Heart left ventricle (tissue), 13 donors: Measurements from ENCODE around the gene TNPO3.

Experiments
- POLR2A ChIP-seq, 2 donors: fragments of 450-650 bp; IDR thresholded peaks; one replicate each; pipeline ENCODE4 v1.6.1; 2017; ENCODE audit warnings: antibody characterized with exemption in 2 of 2, mild to moderate bottlenecking in 2 of 2, moderate library complexity in 2 of 2
- TF ChIP-seq, protein P1 (sequence below), 12 donors: fragments of 200-600 bp; sonication (generic) in 4 of 12; IDR thresholded peaks; one replicate each; pipeline versions ENCODE4 v1.5.0 to v1.8.0; 2018 to 2022; ENCODE audit warnings: antibody characterized with exemption in 12 of 12, mild to moderate bottlenecking in 5 of 12
- donor health status: ischemic (EF 13 %, LVEDD 7.1; RV severe dilation, severe dysfunction).
- donor health status: DM: no; HTN: yes; CAD: no.
- donor health status: DM: no; HTN: no; CAD: no.
- donor health status: ischemic (EF 25% LVEDD 6.9; RV normal size, moderate dysfunction).
- donor health status: ischemic (EF 25% LVEDD 5.7; RV mildly dilated, moderate dysfunction).
- donor health status: ischemic (EF 35%, LVEDD 5.7; RV mildly dilated, moderate dysfunction).
- donor health status: nonischemic (EF 11% LVEDD 7.7; RV severe dilation, severe dysfunction).
- donor health status: DM: yes; HTN: yes; CAD: no.
- donor health status: PGD.
- donor health status: ischemic (EF 29% LVEDD 5.4; RV normal size, mild dysfunction).
- donor health status: nonischemic (EF 23%, LVEDD 6.1; RV moderate dilation, normal function).

- TF ChIP-seq POLR2A (IDR thresholded peaks at IDR 0.05): no peak
- TF ChIP-seq, protein P1, sequence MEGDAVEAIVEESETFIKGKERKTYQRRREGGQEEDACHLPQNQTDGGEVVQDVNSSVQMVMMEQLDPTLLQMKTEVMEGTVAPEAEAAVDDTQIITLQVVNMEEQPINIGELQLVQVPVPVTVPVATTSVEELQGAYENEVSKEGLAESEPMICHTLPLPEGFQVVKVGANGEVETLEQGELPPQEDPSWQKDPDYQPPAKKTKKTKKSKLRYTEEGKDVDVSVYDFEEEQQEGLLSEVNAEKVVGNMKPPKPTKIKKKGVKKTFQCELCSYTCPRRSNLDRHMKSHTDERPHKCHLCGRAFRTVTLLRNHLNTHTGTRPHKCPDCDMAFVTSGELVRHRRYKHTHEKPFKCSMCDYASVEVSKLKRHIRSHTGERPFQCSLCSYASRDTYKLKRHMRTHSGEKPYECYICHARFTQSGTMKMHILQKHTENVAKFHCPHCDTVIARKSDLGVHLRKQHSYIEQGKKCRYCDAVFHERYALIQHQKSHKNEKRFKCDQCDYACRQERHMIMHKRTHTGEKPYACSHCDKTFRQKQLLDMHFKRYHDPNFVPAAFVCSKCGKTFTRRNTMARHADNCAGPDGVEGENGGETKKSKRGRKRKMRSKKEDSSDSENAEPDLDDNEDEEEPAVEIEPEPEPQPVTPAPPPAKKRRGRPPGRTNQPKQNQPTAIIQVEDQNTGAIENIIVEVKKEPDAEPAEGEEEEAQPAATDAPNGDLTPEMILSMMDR (IDR thresholded peaks at IDR 0.05): no peak
These were observed 148.7 kb downstream of the TNPO3 start for GRCh38 chr7:128906001-128906765.
